ENCODE measurements around the gene CRYBB1. TPM values are rescaled to one million over a fixed set of nuclear protein-coding genes. Genes with fewer than 3 reads are reported as not detected.

The CRYBB1 gene
- total and polyA plus RNA-seq, 9 donors: 0.26 to 1.4 (median 0.37) TPM; not detected in 2

DNA sequence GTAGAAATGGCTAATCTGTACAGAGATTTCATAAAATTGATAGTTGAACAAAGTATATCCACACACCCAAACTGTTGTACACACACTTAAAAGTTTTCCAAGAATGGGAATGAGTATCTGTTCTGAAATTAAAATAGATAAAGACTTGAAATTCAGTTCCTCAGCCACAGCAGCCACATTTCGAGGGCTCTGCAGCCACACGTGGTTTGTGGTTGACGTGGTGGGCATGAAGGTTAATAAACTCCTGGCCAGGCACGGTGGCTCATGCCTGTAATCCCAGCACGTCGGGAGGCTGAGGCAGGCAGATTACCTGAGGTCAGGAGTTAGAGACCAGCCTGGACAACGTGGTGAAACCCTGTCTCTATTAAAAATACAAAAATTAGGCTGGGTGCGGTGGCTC lies 51.9 kb downstream of the CRYBB1 start:
- H3K27ac ChIP-seq: no peak overlapping the region
- no peaks in the 10 kb centered on the region for H3K27me3 ChIP-seq
- no peak overlapping the region for H3K4me3 ChIP-seq
- H3K9me3 ChIP-seq: no peaks in the 10 kb centered on the region
- intact Hi-C loops (cut with DNase I): no loop called here
- WGBS, 3 donors: 81 to 87% (median 83%) methylated on average over 8 of the region's 8 CpGs
- H3K4me1 ChIP-seq (ENCODE audit: insufficient read depth): no peaks in the 10 kb centered on the region
- H3K36me3 ChIP-seq: no peaks in the 10 kb centered on the region
- TF ChIP-seq, protein P1, sequence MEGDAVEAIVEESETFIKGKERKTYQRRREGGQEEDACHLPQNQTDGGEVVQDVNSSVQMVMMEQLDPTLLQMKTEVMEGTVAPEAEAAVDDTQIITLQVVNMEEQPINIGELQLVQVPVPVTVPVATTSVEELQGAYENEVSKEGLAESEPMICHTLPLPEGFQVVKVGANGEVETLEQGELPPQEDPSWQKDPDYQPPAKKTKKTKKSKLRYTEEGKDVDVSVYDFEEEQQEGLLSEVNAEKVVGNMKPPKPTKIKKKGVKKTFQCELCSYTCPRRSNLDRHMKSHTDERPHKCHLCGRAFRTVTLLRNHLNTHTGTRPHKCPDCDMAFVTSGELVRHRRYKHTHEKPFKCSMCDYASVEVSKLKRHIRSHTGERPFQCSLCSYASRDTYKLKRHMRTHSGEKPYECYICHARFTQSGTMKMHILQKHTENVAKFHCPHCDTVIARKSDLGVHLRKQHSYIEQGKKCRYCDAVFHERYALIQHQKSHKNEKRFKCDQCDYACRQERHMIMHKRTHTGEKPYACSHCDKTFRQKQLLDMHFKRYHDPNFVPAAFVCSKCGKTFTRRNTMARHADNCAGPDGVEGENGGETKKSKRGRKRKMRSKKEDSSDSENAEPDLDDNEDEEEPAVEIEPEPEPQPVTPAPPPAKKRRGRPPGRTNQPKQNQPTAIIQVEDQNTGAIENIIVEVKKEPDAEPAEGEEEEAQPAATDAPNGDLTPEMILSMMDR (IDR thresholded peaks at IDR 0.05): no peak
- TF ChIP-seq POLR2A (IDR thresholded peaks at IDR 0.05): no peak
- TF ChIP-seq EP300 (IDR thresholded peaks at IDR 0.05): no peak
- DNase-seq: no peak

DNA sequence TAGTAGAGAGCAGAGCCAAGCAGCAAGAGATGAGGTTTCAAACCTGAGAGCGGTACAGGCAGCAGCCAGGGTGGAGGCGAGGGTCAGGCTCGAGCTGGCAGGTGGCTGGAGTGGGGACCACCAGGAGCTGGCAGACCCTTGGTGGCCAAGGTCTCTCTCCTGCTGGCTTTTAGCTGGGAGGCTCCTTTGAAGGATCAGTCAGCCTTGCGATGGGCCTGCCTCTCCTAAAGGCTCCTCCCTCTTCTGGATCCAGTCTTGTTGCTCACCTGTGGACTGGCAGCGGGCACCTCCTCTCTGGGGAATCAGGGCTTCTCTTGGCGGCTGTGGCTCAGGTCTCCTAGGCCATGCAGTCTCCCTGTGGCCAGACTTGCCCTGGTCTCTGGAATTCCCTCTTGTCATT lies 52.6 kb downstream of the CRYBB1 start:
- intact Hi-C loops (cut with DNase I): no loop called here
- DNase-seq: no peak
- TF ChIP-seq, protein P1 (IDR thresholded peaks at IDR 0.05): no peak
- no peak for TF ChIP-seq POLR2A (IDR thresholded peaks at IDR 0.05)
- TF ChIP-seq EP300 (IDR thresholded peaks at IDR 0.05): no peak
- Histone ChIP-seq H3K4me3 (no peak overlapping the region), H3K27me3 (no peaks in the 10 kb centered on the region), H3K36me3 (no peaks in the 10 kb centered on the region), H3K4me1 (ENCODE audit: insufficient read depth) (no peaks in the 10 kb centered on the region), H3K27ac (no peak overlapping the region), H3K9me3 (no peaks in the 10 kb centered on the region)
- 88 to 93% (median 90%) methylated on average over 6 of the region's 6 CpGs for WGBS, 3 donors

DNA sequence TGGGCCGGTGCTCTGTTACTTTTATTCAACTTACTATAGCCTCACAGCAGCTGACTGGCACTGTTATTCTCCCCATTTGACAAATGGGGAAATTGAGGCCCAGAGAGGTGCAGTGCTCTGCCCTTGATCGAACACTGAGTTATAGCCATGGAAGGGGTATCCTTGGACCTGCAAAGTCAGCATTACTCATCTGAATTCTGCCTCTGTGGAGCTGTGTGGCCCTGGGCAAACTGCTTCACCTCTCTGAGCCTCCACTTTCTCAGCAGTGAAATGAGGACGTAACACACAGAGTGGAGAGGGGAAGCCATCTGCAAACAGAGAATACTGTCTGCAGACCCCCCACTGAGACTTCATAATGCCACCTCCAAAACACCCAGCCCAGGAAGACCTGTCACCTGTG lies 53.2 kb downstream of the CRYBB1 start:
- no peaks in the 10 kb centered on the region for H3K27me3 ChIP-seq
- DNase-seq: no peak
- no peaks in the 10 kb centered on the region for H3K9me3 ChIP-seq
- no peak overlapping the region for H3K4me3 ChIP-seq
- H3K27ac ChIP-seq: no peak overlapping the region
- no peaks in the 10 kb centered on the region for H3K36me3 ChIP-seq
- 95 to 97% (median 96%) methylated on average over 3 of the region's 3 CpGs for WGBS, 3 donors
- TF ChIP-seq, protein P1 (IDR thresholded peaks at IDR 0.05): no peak
- TF ChIP-seq EP300 (IDR thresholded peaks at IDR 0.05): no peak
- TF ChIP-seq POLR2A (IDR thresholded peaks at IDR 0.05): no peak
- intact Hi-C loops (cut with DNase I): no loop called here
- no peaks in the 10 kb centered on the region for H3K4me1 ChIP-seq (ENCODE audit: insufficient read depth)

DNA sequence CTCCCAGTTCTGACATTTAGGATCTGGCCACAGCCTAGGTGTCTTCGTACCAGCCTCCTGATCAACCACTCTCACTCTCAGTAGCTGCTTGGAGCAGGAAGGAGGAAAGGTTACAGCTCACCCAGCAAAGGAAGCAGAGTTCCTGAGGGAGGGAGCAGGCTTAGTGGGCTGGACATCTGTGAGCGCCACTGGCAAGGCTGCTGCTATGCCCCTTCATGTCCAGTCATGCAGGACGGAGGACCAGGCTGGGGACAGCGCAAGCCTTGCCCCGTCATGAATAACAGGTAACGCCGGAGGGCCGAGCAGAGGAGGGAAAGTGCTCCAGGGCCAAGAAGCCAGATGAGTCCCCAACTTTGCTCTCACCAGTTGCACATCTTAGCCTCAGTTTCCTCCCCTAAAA lies 53.6 kb downstream of the CRYBB1 start:
- intact Hi-C loops (cut with DNase I): no loop called here
- no peaks in the 10 kb centered on the region for H3K9me3 ChIP-seq
- H3K27ac ChIP-seq: no peak overlapping the region
- H3K4me3 ChIP-seq: no peak overlapping the region
- H3K4me1 ChIP-seq (ENCODE audit: insufficient read depth): no peaks in the 10 kb centered on the region
- H3K36me3 ChIP-seq: no peaks in the 10 kb centered on the region
- TF ChIP-seq, protein P1 (IDR thresholded peaks at IDR 0.05): no peak
- no peak for TF ChIP-seq POLR2A (IDR thresholded peaks at IDR 0.05)
- TF ChIP-seq EP300 (IDR thresholded peaks at IDR 0.05): no peak
- DNase-seq: no peak
- WGBS, 3 donors: 90 to 95% (median 95%) methylated on average over 8 of the region's 8 CpGs
- no peaks in the 10 kb centered on the region for H3K27me3 ChIP-seq

DNA sequence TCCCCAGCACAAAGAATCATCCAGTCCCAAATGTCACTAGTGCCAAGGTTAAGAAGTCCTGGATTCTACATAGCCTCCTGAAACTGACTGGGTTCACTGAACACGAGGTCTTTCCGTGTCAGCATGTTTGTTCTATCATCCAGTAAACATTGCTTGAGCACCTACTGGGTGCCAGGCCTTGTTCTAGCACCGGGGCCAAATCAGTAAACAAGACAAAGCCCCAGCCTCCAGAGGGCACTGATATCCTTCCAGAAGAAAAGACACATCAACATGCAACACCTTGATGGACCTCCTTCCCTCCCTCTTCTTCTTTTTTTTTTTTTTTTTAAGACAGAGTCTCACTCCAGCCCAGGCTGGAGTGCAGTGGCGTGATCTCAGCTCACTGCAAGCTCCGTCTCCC lies 54.8 kb downstream of the CRYBB1 start:
- DNase-seq: no peak
- no peaks in the 10 kb centered on the region for H3K9me3 ChIP-seq
- no peak overlapping the region for H3K4me3 ChIP-seq
- no peak overlapping the region for H3K27ac ChIP-seq
- intact Hi-C loops (cut with DNase I): no loop called here
- no peaks in the 10 kb centered on the region for H3K27me3 ChIP-seq
- H3K36me3 ChIP-seq: no peaks in the 10 kb centered on the region
- TF ChIP-seq, protein P1 (IDR thresholded peaks at IDR 0.05): no peak
- TF ChIP-seq EP300 (IDR thresholded peaks at IDR 0.05) (no peak), POLR2A (IDR thresholded peaks at IDR 0.05) (no peak)
- WGBS, 3 donors: 77 to 84% (median 79%) methylated on average over 5 of the region's 5 CpGs
- peaks cover 2% of the 10 kb centered on the region for H3K4me1 ChIP-seq (ENCODE audit: insufficient read depth)
